ENCODE measurements around the gene ARHGDIB. TPM values are rescaled to one million over a fixed set of nuclear protein-coding genes. Genes with fewer than 3 reads are reported as not detected.

Gene ARHGDIB
- total RNA-seq, 1 donor from 2014 or later, result 272 TPM

DNA sequence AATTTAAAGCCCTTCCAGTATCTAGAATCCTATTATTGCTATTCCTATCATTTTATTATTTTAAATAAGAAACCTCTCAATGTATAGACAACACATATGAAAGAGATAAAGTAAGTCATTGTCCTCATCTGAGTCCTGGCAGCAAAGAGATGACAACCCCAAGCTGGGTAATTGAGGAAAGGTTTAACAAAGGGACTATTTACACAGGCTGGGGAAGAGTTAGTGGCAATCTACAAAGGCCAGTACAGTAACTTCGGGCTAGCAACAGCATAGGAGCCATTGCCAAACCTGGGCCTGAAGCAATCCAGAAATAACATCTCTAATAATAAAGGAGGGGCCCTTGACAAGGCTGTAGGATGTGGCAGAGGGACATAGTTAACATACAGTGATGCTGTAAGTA is 22.6 kb upstream of the ARHGDIB start:
- no peak for DNase-seq (ENCODE audit: extremely low read depth, low read depth, low spot score)

DNA sequence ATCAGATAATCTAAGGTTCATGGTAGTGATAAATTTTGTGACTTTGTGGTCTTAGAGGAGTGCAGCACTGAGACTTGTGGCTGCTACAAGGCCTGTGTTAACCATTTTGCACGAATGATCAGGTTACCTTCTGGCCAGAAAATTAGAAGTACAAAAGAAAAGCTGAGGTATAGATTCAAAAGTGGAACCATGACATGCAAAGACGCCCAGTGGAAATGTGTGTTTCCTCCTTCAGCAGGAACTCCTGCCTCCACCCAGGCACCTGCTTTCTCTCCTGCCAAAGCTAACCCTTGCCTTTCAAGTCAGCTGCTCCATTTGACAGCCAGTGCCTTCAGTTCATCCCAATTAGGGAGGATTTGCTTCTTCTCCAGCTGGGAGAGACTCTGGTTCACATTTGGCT is 21.6 kb upstream of the ARHGDIB start:
- DNase-seq (ENCODE audit: extremely low read depth, low read depth, low spot score), result no peak

DNA sequence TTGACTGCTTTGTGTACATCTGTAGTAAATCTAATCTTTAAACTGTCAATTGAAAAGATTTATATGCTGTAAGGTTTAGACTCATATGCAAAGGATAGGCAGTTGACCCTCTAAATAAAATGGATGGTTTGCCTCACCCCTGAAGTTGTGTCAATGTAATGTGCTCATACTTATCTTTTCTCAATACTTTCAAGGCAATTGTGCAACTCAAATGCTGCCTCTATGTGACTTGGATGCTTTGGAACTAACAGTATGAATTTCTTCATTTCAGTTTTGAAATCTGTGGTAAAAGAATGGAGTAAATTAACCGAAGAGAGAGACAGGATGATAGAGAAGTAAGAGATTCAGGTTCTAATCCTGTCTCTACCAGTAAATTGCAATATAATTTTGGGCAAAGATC is 21.2 kb upstream of the ARHGDIB start:
- DNase-seq (ENCODE audit: extremely low read depth, low read depth, low spot score), result no peak

DNA sequence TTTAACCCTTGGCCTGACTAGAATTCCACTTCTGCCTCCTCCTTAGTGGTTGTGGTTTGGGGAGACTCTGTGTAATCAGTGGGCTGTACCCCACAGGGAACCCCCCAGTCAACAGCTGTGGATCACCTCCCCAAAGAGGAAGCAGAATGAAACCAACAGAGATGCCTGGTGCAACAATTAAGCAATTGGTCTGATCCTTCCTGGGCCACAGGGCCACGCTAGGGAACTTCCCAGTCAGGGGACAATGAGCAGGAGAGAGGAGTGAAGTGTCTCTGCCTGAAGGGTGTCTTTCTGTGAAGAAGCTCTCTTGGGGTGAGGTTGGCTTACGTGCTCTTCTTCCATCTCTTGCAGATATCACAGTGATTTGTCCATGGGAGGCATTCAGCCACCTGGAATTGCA is 19.6 kb upstream of the ARHGDIB start:
- DNase-seq (ENCODE audit: extremely low read depth, low read depth, low spot score), result no peak

DNA sequence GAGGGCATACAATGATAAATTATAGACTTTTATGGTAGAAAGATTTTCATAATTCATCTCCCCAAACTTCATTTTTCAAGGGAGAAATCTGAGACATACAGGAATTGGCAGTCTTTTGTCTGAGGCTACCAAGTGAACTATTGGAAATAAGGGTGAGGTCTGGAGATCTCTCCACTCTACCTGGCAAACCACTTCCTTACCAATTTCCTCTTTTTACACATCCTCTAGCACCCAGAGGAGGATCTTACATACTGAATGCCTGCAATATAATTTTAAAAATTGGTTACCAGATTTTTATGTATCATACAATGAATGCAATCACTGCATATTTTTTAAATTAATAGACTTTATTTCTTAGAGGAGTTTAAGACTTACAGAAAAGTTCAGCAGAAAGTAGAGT is 18.1 kb upstream of the ARHGDIB start:
- no peak for DNase-seq (ENCODE audit: extremely low read depth, low read depth, low spot score)

DNA sequence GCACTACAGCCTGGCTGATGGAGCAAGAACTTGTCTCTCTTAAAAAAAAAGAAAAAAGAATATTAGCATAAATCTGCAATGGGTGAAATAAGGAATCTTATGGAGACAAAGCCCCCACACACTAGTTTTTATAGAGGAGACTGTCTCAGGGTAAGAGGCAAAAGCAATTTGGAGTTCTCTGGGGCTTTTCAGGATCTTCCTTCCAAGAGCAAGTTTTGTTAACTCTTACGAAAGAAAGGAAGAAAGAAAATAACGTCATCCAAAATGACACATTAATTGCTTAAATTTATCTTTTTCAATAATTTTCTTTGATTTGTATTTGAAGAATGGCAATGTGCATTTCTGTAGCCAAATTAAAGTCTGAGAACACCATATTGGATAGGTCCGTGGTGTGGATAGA is 15.3 kb upstream of the ARHGDIB start:
- DNase-seq (ENCODE audit: extremely low read depth, low read depth, low spot score), result no peak

DNA sequence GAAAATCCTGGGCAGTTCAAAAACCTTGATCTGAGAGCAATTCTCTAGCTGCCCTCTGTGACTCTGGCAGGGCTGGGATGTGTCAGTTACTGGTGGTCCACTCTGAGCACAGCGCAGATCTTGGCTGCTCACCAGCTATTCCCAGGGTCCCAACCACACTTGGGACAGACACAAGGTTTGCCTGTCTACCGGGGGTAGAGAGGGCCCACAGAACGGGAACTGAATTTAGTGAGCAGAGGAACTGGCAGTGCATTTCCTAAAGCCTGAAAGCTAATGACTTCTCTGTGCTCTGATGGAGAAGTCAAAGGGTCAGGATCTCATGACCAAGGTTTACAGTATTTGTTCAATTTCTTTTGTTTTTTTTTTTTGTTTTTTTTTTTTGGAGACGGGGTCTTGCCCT is 14.1 kb upstream of the ARHGDIB start:
- no peak for DNase-seq (ENCODE audit: extremely low read depth, low read depth, low spot score)

DNA sequence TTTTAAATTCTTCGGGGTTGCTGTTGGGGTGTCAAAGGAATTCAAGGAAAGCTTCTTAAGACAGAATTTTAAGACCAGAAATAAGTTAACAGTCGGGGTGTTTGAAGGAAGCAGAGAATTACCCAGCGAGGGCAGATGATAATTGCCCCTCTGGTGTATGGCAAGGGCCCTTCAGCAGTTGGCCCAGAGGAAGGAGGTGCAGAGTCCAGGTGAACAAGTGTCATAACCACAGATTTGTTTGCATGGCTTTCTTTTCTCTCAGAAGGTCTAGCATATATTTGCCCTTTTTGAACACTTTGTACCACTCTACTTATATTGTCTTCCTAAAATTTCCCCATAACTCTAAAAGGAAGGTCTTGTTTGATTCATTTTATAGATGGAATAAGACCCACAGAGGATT is 13.2 kb upstream of the ARHGDIB start:
- DNase-seq (ENCODE audit: extremely low read depth, low read depth, low spot score), result no peak

DNA sequence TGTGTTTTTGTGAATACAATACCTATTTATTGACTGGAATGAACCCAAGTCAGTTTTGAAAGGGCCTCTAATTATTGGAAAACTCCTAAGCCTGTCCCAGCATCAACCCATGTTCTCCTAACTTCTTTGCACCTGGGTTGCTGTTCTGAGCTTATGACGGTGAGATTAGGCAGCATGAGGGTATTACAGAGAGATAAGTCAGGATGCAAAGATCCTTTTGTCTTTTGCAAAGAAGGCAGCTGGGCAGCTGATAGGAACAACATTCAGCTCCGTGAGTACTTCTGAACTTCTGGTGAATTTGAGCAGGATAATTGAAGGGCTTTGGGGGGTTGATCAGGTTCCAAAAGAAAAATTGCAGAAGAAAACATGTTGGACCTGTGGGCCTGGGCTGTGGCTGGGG is 11.4 kb upstream of the ARHGDIB start, which contains the start of gene PDE6H:
Gene PDE6H (plus strand): TSS at position 227 of the 400 bp plus-strand sequence. CDS start 4,971 bp downstream, outside the sequence.
- no peak for DNase-seq (ENCODE audit: extremely low read depth, low read depth, low spot score)

DNA sequence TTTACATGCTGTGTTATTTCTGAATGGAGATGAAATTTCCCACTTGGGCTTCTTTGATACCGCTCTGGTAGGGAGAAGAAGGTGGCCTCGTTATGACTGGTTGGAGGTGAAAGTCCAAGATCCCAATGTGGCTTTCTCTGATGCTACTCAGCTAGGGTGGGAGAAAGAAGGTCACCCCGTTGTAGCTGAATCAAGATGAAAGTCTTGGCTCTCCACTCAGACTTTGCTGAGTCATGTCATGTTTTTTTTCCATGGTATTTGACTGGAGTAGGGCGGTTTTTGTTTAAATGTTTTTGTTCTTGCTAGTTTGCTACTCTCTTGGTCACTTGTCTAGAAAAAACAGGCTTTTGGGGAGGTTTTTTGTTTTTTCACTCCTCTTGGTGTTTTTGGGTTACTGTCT is 9.1 kb upstream of the ARHGDIB start:
- no peak for DNase-seq (ENCODE audit: extremely low read depth, low read depth, low spot score)

DNA sequence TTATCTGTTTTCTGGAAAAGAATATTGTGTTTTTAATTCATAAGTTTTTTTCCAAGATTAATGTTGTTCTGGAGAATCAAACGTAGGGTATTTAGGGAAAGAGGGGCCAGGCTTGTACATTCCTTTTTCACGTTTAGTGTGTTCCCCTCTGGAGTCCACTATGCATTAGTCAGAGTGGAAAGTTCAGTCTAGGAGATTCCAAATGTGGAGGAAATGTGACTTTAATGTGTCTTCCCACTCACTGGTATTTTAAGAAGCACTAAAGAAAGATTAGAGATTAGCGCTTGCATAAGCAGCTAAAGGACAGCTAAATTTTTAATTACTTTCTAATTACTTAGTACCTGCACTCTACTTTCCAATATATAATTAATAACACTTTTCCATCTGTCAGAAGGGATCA is 7.1 kb upstream of the ARHGDIB start:
- DNase-seq (ENCODE audit: extremely low read depth, low read depth, low spot score), result no peak

DNA sequence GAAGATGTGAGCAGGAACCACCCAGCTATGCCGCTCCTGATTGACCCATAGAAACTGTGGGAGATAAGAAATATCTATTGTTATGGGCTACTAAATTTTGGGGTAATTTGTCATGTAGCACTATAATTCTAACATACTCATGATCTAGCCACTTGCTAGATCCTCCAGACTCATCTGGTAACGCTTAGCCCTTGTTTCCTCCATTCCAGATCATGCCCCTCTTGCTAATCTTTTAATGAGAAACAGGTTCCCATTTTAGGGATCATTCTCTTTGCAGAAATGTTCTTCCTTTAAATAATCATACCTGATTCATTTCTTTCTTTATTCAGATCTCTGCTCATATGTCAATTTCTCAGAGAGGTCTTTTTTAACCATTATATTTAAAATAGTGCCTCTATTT is 3.8 kb upstream of the ARHGDIB start:
- no peak for DNase-seq (ENCODE audit: extremely low read depth, low read depth, low spot score)

DNA sequence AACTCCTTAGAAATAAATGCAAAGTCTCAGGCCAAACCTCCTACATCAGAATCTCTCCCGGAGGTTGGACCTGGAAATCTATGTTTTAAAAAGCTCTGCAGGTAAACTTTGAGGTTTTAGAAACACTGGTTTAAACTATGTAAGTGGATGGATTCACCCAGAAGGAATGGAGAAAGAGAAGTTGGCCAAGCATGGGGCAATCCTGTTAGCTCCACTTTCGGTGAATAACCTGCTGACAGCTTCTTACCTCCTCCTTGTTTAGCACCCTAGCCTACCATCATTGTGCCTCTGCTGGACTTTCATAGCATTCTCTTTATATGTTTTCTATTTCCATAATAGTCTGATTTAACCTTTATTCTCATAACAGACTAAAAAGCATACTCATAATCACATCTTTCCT is 3.0 kb upstream of the ARHGDIB start:
- DNase-seq (ENCODE audit: extremely low read depth, low read depth, low spot score), result no peak

DNA sequence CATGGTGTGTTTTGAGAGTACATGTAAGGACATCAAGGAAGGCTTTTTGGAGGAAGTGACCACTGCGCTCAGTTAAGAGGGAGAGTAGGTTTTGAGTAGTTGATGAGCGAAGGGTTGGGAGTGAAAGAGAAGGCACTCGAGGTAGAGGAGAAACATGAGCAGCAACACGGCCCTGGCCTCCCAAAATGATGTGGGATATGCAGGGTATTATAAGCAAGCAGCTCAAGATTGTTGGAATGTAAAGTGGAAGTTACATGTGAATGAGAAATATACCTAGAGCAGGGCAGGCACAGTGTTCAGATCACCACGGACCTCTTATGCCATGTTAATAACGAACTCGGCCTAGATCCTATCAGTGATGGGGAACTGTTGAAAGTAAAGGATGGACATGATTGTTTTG is 2.1 kb upstream of the ARHGDIB start:
- no peak for DNase-seq (ENCODE audit: extremely low read depth, low read depth, low spot score)

DNA sequence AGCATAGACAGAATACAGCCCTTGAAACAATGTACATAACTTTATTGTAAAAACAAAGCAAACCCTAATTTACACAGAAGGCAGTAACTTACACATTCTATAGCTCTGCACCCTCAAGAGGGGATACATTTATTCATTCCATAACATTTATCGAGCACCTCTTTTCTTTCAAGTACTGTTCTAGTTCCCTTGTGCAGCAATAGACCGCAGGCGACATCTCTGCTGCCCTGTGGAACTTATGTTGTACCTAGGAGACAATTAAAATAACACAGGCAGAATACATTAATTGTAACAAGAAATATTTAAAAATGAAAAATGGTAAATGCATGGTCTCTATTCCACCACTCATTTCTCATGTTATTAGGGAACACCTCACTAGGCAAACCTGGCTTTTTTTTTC is 1.4 kb upstream of the ARHGDIB start:
- DNase-seq (ENCODE audit: extremely low read depth, low read depth, low spot score), result no peak

DNA sequence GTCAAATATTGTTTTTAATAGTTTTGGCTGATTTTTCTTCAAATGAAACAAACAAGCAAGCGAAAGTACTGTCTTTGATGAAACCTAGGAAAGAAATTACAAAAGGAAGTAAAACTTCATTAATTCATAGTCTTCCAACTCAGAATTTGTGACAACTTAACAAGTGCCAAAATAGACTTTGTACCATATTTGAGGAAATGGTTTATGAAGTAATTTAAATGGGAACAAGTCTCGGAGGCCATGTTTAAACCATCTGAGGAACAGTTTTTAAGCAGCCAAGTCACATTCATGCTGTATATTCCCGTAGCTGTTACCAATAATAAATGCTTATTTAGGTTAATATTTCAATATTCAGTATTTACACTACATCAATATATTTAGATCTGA is 745 bp upstream of the ARHGDIB start:
- no peak for DNase-seq (ENCODE audit: extremely low read depth, low read depth, low spot score)

DNA sequence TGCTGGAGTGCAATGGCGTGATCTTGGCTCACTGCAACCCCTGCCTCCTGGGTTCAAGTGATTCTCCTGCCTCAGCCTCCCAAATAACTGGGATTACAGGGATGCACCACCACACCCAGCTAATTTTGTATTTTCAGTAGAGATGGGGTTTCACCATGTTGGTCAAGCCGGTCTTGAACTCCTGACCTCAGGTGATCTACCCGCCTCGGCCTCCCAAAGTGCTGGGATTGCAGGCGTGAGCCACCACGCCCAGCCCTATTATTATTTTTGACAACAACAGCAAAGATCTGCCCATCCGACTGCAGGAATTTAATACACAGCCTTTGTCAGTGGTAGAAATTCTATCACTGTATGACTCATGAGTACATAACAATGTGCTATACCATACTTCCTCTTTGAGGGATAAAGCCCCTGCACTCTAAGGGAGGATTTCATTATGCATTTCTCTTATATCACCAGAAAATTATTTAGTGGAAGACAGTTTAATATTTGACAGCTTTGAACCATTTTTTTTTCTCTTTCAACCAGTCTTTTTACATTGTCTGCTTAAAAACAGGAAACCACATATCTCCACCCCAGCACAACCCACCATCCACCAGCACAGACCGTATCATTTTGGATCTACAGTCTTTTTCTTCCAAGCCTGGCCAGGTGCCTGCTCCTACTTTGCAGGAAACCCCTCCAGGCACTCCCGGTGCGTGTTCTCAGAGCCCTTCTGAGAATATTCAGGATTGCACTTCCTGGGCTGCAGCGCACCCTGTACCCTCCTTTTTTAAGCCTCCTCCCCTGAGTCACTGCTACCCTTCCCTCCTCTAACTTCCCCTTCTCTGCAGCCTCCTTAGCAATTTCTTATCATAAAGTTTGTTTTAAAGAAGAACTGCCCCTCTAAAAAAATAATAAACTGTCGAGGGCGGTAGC is 594 bp downstream of the ARHGDIB start:
- no peak for DNase-seq (ENCODE audit: extremely low read depth, low read depth, low spot score)

DNA sequence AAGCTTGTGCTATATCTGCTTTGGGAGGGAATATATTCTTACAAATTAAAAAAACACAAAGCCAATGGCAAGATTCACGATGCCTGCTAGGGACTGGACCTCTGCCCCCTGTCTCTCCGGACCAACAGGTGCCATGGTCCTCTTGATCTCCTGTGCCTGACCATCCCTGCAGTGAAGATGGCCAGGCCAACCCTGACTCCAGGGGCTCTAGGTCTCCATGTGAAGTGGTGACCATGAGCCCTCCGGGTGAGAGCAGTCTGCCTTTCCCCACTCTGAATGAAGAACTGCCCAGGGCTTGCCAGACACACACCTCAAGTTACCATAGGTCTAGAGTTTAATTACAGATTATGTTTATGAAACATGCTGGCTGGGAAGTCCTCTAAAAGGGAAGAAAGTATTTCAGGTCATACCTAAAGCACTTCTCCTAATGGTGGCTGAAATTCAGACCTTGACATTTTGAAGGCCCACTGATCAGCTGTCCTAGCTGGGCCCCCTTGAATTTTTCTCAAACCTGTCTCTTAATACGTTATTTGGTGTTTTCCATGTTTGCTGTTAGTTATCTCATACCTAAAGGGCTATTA is 1.4 kb downstream of the ARHGDIB start:
- no peak for DNase-seq (ENCODE audit: extremely low read depth, low read depth, low spot score)

DNA sequence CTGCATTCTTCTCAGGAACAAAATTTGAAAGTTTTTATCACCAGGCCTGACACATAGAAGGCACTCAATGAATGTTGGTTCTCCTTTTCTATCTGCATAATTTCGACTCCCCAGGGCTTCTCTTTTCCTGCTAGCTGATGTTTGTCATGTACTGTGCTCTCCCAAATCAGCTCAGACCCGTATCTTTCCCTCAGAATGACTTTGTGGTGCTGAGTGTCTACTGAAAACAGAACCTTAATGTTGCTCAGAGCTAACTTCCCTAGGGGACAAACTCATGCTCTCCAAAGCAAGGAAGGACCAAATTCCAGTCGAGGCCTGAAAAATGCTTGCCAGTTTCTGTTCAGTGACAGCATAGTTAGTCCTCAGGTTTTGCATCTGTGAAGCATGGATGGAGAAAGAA is 1.9 kb downstream of the ARHGDIB start:
- DNase-seq (ENCODE audit: extremely low read depth, low read depth, low spot score), result no peak

DNA sequence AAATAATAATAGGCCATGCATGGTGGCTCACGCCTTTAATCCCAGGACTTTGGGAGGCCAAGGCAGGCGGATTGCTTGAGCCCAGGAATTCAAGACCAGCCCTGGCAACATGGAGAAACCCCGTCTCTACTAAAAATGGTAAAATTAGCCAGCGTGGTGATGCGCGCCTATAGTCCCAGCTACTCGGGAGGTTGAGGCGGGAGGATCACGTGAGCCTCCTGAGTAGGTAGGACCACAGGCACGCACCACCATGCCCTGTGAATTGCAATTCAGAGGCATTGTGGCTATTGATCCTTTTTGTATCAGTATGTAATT is 2.3 kb downstream of the ARHGDIB start:
- DNase-seq (ENCODE audit: extremely low read depth, low read depth, low spot score), result no peak

DNA sequence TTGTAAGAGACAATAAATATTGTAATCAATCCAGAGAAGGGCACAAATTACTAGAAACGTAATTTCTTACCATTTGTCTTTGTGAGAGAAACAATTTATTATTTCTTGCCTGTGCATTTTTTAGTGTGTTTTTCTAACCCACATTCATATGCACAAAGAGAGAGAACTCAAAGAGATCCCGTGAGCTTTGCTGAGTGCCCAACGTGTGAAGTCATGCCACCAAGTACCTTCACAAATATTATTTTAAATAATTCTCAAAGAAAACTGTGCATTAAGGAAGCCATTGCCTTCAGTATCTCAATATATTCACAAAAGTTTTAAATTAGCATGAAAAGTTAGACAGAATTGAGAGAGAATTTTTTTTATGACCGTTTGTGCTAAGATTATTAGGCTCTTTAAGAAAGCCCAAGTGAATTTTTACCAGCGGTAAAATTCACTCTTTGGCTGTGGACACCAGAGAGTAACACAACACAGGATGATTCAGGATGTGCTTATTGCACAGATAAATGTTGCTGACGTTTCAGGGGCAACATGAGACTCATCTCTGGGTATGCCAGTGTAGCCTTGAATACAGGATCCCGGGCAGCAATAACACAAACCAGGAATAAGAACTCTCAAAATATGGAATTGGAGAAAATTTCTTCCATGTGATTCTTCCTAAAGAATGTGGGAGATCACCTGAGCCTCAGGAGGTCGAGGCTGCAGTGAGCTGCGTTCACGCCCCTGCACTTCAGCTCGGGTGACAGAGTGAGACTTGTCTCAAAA is 2.9 kb downstream of the ARHGDIB start:
- DNase-seq (ENCODE audit: extremely low read depth, low read depth, low spot score), result no peak
